Measurements from ENCODE around the gene TRIM9. TPM values are rescaled to one million over a fixed set of nuclear protein-coding genes. Genes with fewer than 3 reads are reported as not detected.

Gene TRIM9
- total RNA-seq, 1 donor from 2014 or later: 2.2 TPM

DNA sequence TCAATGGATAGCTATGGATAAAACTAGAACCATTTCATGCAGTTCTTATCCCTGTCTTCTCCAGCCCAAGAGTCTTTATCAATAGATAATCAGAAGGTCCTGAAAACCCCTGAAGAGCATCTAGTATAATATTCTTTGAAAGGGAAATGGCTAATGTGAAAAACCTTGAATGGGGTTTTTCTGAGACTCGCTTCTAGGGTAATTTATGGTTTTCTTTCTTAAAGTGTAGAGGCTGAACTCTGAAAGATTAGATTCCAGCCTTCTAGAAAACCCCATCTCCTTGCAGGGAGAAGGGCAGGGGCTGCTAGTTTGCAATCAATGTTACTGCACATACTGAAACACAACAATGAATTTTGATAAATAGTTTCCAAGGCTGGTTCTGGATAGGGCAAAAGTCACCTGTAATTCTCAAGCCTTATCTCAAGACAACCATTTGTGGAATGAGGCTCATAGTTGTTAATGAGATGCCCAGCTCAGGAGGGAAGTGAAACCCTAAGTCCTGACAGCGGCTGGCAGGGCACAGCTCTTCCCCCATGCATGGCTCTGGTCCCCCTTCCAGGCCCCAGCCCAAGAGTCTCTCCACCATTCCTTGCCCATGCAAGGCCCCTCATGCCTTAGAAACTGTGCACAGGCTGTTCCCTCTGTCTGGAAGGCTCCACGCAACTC lies 116.9 kb downstream of the TRIM9 start:
- Histone ChIP-seq H3K9me3 (no peaks in the 10 kb centered on the region), H3K27ac (no peak overlapping the region), H3K4me3 (no peak overlapping the region), H3K36me3 (no peaks in the 10 kb centered on the region), H3K27me3 (no peaks in the 10 kb centered on the region), H3K4me1 (no peaks in the 10 kb centered on the region)
- no peak for DNase-seq (ENCODE audit: extremely low spot score in 2 of 2)
- intact Hi-C loops (cut with DNase I): no loop called here
- TF ChIP-seq POLR2AphosphoS5 (IDR thresholded peaks at IDR 0.05; ENCODE audit: insufficient read depth in 1 of 2, low read depth in 1 of 2): no peak
- TF ChIP-seq, protein P1, sequence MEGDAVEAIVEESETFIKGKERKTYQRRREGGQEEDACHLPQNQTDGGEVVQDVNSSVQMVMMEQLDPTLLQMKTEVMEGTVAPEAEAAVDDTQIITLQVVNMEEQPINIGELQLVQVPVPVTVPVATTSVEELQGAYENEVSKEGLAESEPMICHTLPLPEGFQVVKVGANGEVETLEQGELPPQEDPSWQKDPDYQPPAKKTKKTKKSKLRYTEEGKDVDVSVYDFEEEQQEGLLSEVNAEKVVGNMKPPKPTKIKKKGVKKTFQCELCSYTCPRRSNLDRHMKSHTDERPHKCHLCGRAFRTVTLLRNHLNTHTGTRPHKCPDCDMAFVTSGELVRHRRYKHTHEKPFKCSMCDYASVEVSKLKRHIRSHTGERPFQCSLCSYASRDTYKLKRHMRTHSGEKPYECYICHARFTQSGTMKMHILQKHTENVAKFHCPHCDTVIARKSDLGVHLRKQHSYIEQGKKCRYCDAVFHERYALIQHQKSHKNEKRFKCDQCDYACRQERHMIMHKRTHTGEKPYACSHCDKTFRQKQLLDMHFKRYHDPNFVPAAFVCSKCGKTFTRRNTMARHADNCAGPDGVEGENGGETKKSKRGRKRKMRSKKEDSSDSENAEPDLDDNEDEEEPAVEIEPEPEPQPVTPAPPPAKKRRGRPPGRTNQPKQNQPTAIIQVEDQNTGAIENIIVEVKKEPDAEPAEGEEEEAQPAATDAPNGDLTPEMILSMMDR (IDR thresholded peaks at IDR 0.05): no peak
- no peak for TF ChIP-seq POLR2A (IDR thresholded peaks at IDR 0.05)

GRCh38 chr14:50974118-50974517 lies 120.8 kb downstream of the TRIM9 start:
- Histone ChIP-seq H3K4me1 (no peaks in the 10 kb centered on the region), H3K36me3 (no peaks in the 10 kb centered on the region), H3K9me3 (no peaks in the 10 kb centered on the region), H3K27ac (no peak overlapping the region), H3K4me3 (no peak overlapping the region), H3K27me3 (no peaks in the 10 kb centered on the region)
- no peak for DNase-seq (ENCODE audit: extremely low spot score in 2 of 2)
- TF ChIP-seq, protein P1 (IDR thresholded peaks at IDR 0.05): no peak
- TF ChIP-seq POLR2A (IDR thresholded peaks at IDR 0.05) (no peak), POLR2AphosphoS5 (IDR thresholded peaks at IDR 0.05; ENCODE audit: insufficient read depth in 1 of 2, low read depth in 1 of 2) (no peak)
- intact Hi-C loops (cut with DNase I): no loop called here

DNA sequence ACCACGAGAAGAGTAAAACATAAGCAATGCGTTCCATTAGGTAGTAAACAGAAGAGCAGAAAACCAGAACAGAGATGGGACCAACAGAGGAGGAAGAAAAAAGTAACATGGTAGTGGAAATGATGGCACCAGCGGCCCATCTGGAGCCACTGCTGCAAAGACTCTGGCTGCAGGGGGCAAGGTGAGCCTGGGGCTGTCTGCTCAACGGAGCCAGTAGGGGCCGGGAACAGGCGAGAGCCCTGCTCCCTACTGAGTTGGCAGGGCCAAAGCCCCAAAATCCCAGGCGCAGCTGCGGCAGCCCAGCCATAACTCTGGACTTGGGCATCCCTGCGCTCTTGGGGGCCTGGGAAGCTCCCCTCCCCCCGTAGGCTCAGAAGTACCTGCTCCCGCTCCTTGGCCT lies 122.2 kb downstream of the TRIM9 start:
- TF ChIP-seq POLR2A (IDR thresholded peaks at IDR 0.05) (no peak), POLR2AphosphoS5 (IDR thresholded peaks at IDR 0.05; ENCODE audit: insufficient read depth in 1 of 2, low read depth in 1 of 2) (no peak)
- TF ChIP-seq, protein P1 (IDR thresholded peaks at IDR 0.05): no peak
- Histone ChIP-seq H3K27ac (no peak overlapping the region), H3K36me3 (no peaks in the 10 kb centered on the region), H3K27me3 (no peaks in the 10 kb centered on the region), H3K4me3 (no peak overlapping the region), H3K9me3 (no peaks in the 10 kb centered on the region), H3K4me1 (no peaks in the 10 kb centered on the region)
- no peak for DNase-seq (ENCODE audit: extremely low spot score in 2 of 2)
- intact Hi-C loops (cut with DNase I): no loop called here

GRCh38 chr14:50970886-50971781 lies 123.8 kb downstream of the TRIM9 start:
- no peak overlapping the region for H3K4me3 ChIP-seq
- intact Hi-C loops (cut with DNase I): no loop called here
- no peak for DNase-seq (ENCODE audit: extremely low spot score in 2 of 2)
- no peaks in the 10 kb centered on the region for H3K9me3 ChIP-seq
- H3K27ac ChIP-seq: no peak overlapping the region
- H3K27me3 ChIP-seq: no peaks in the 10 kb centered on the region
- TF ChIP-seq POLR2A (IDR thresholded peaks at IDR 0.05) (no peak), POLR2AphosphoS5 (IDR thresholded peaks at IDR 0.05; ENCODE audit: insufficient read depth in 1 of 2, low read depth in 1 of 2) (no peak)
- TF ChIP-seq, protein P1 (IDR thresholded peaks at IDR 0.05): no peak
- no peaks in the 10 kb centered on the region for H3K36me3 ChIP-seq
- H3K4me1 ChIP-seq: no peaks in the 10 kb centered on the region

DNA sequence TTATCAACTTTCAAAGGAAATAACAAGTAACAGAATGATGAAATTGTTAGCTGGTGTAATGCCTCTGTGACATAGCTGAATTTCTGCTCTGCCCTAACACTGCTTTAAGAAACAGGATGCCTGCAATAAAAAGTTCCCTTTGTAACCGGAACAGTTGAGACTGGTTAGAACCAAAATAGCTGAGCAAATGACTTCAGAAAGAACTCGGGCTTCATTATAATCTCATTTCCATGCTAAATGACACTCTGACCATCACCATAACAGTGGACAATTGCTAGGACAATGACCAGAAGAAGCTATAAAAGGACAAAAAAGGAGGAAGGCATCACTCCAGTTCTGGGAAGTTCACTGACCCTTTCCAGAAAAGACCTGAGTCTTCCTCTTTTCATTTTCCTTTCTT lies 127.1 kb downstream of the TRIM9 start:
- H3K4me3 ChIP-seq: no peak overlapping the region
- no peak for DNase-seq (ENCODE audit: extremely low spot score in 2 of 2)
- no peak for TF ChIP-seq POLR2AphosphoS5 (IDR thresholded peaks at IDR 0.05; ENCODE audit: insufficient read depth in 1 of 2, low read depth in 1 of 2)
- no peak for TF ChIP-seq POLR2A (IDR thresholded peaks at IDR 0.05)
- TF ChIP-seq, protein P1 (IDR thresholded peaks at IDR 0.05): no peak
- H3K27ac ChIP-seq: no peak overlapping the region
- no peaks in the 10 kb centered on the region for H3K9me3 ChIP-seq
- no peaks in the 10 kb centered on the region for H3K36me3 ChIP-seq
- H3K27me3 ChIP-seq: no peaks in the 10 kb centered on the region
- H3K4me1 ChIP-seq: peaks cover 8% of the 10 kb centered on the region
- intact Hi-C loops (cut with DNase I): no loop called here

Measured in vagina (tissue), 2 donors.